T-cell (primary cell): ENCODE measurements around the gene CHCHD2. TPM values are rescaled to one million over a fixed set of nuclear protein-coding genes. Genes with fewer than 3 reads are reported as not detected.

Experiments used
- ATAC-seq, 4 experiments: fragments of 200-7000 bp in 3 of 4; fragments of 150-1000 bp in 1 of 4; cut with Tn5 transposase; replicated peaks in 1 of 4; 1 replicate in 3 of 4; 2 replicates in 1 of 4; pipeline ENCODE4 v1.10.0; 2021; ENCODE audit warnings: moderate library complexity in 3 of 4, mild to moderate bottlenecking in 2 of 4, moderate number of reproducible peaks in 1 of 4
- CTCF ChIA-PET, 2 donors: fragments of 300-600 bp; sonication (Branson Sonifier 250); formaldehyde crosslinking; loops; one replicate each; lab custom pipeline; 2022; ENCODE audit warnings: antibody characterized with exemption in 2 of 2; lab: Charles Lee
- POLR2A ChIA-PET, 2 donors: fragments of 300-600 bp; sonication (Branson Sonifier 250); formaldehyde crosslinking; loops; one replicate each; lab custom pipeline; 2022; ENCODE audit warnings: antibody characterized with exemption in 2 of 2; lab: Charles Lee
- DNase-seq, 35 experiments: peaks; one replicate each; pipeline versions ENCODE4 v3.0.0 to v3.0.0-alpha.2; 2013 to 2023
- H3K27ac ChIP-seq: one replicate; pipeline ENCODE4 v1.5.1; 2013; ENCODE audit warnings: low read length
- H3K27me3 ChIP-seq, 2 experiments: replicated peaks in 1 of 2; 1 replicate in 1 of 2; 2 replicates in 1 of 2; pipeline versions ENCODE4 v1.6.1 to v1.7.0; 2013; ENCODE audit warnings: low read length in 1 of 2, mixed read lengths in 1 of 2; ENCODE audit not compliant: control insufficient read depth in 2 of 2, insufficient read depth in 2 of 2; ENCODE audit errors: extremely low read depth in 1 of 2
- H3K36me3 ChIP-seq, 2 donors: 1 replicate in 1 of 2; 2 replicates in 1 of 2; pipeline versions ENCODE4 v1.6.1 to v1.7.0; 2013; ENCODE audit warnings: low read length in 1 of 2; ENCODE audit not compliant: control insufficient read depth in 2 of 2, insufficient read depth in 1 of 2; ENCODE audit errors: extremely low read depth in 1 of 2
- H3K4me1 ChIP-seq, 2 experiments: 1 replicate in 1 of 2; 2 replicates in 1 of 2; pipeline versions ENCODE4 v1.6.1 to v1.7.0; 2013; ENCODE audit warnings: low read length in 2 of 2, mixed read lengths in 1 of 2; ENCODE audit not compliant: insufficient read depth in 2 of 2, control insufficient read depth in 1 of 2; ENCODE audit errors: extremely low read depth in 1 of 2
- H3K4me3 ChIP-seq, 2 donors: 1 replicate in 1 of 2; 2 replicates in 1 of 2; pipeline versions ENCODE4 v1.5.1 to v1.7.0; 2013; ENCODE audit warnings: mild to moderate bottlenecking in 2 of 2, low read length in 1 of 2, moderate library complexity in 1 of 2; ENCODE audit not compliant: control insufficient read depth in 1 of 2; ENCODE audit errors: extremely low read depth in 1 of 2
- H3K9me3 ChIP-seq: 2 replicates; pipeline ENCODE4 v1.7.0; 2013
- H3K27ac Mint-ChIP-seq, 2 donors: one replicate each; pipeline ENCODE4 v1.8.0; 2020 to 2021; ENCODE audit warnings: mild to moderate bottlenecking in 2 of 2, mixed read lengths in 2 of 2
- H3K27me3 Mint-ChIP-seq, 2 donors: one replicate each; pipeline ENCODE4 v1.8.0; 2021 to 2022; ENCODE audit warnings: mixed read lengths in 2 of 2
- H3K36me3 Mint-ChIP-seq: one replicate; pipeline ENCODE4 v1.8.0; 2021; ENCODE audit warnings: mixed read lengths
- H3K4me1 Mint-ChIP-seq, 3 donors: one replicate each; pipeline ENCODE4 v1.8.0; 2020 to 2022; ENCODE audit warnings: mixed read lengths in 3 of 3, mild to moderate bottlenecking in 1 of 3
- H3K4me3 Mint-ChIP-seq, 3 donors: one replicate each; pipeline ENCODE4 v1.8.0; 2020 to 2022; ENCODE audit warnings: mild to moderate bottlenecking in 3 of 3, mixed read lengths in 3 of 3, moderate library complexity in 3 of 3
- H3K9me3 Mint-ChIP-seq, 3 donors: one replicate each; pipeline ENCODE4 v1.8.0; 2020 to 2022; ENCODE audit warnings: mixed read lengths in 3 of 3
- WGBS: methylation state at CpG from one replicate; pipeline ENCODE4 v1.1.5; 2013; ENCODE audit warnings: missing lambda C conversion rate; ENCODE audit not compliant: insufficient coverage; 5-methylcytosine and 5-hydroxymethylcytosine counted together
- total RNA-seq, 35 experiments: library from RNA in 6 of 35; stranded (reverse) in 6 of 35; fragments of 120-200 nt in 1 of 35; gene quantifications; one replicate each; pipeline versions ENCODE4 v1.2.1 to v1.2.4 and lab custom pipeline; 2013 to 2026

CHCHD2 gene
- total RNA-seq, 5 donors from 2014 or later (not counting 1 experiment from before 2014, with no cell fraction given): 173 to 209 (median 189) TPM

GRCh38 chr7:56063882-56064625 lies 42.2 kb downstream of the CHCHD2 start, which contains the start of gene SUMF2:
TSS of gene SUMF2 (plus strand) at chr7:56064286. CDS start at chr7:56064312, 26 bp downstream.
- ChIA-PET POLR2A (interaction anchor here (0.6 to 1.4 kb wide), 5 partner anchors 9 to 43 kb away, joined by 3 to 10 read pairs (median 6); partner anchors contain the start of gene CHCHD2 (in 1 of the 2)), CTCF (interaction anchor here (0.5 to 3.5 kb wide), 10 partner anchors 10 to 113 kb away, joined by 3 to 16 read pairs (median 4); partner anchors contain the start of genes CCT6A (in 2 of the 2), PSPH (in 2 of the 2) and CHCHD2 (in 1 of the 2))
- Histone ChIP-seq H3K27ac (peak within 1 kb of the TSS; percentile 84), H3K27me3 (no peaks in the 10 kb centered on the region), H3K36me3 (peaks cover 3 to 35% of the 10 kb centered on the region in 2 donors), H3K4me1 (peaks cover 7 to 21% of the 10 kb centered on the region in 2 experiments), H3K9me3 (no peaks in the 10 kb centered on the region), H3K4me3 (peak within 1 kb of the TSS; percentile 76 to 98)
- WGBS: under 1% methylated on average over 46 of the region's 49 CpGs
- H3K36me3 Mint-ChIP-seq: peaks cover 39% of the 10 kb centered on the region
- H3K27me3 Mint-ChIP-seq: no peaks in the 10 kb centered on the region
- peak within 1 kb of the TSS; percentile 94 to 96 for H3K27ac Mint-ChIP-seq
- no peaks in the 10 kb centered on the region for H3K9me3 Mint-ChIP-seq
- DNase-seq (peak; percentile 75 to 95 (median 87)), ATAC-seq (peak; percentile 89 to 91 (median 90))
- H3K4me1 Mint-ChIP-seq: peaks cover 28 to 31% (median 29%) of the 10 kb centered on the region in 3 donors
- H3K4me3 Mint-ChIP-seq: peak within 1 kb of the TSS; percentile 92 to 95 (median 92)

- Histone ChIP-seq H3K27me3 (no peaks in the 10 kb centered on the region), H3K36me3 (peaks cover 0 to 35% of the 10 kb centered on the region in 2 donors), H3K9me3 (no peaks in the 10 kb centered on the region), H3K27ac (peak overlapping the region; percentile 84), H3K4me3 (peak overlapping the region; percentile 76 to 98), H3K4me1 (peaks cover 7 to 21% of the 10 kb centered on the region in 2 experiments)
- Mint-ChIP-seq H3K4me3 (peak overlapping the region; percentile 92 to 95 (median 92)), H3K4me1 (peaks cover 28 to 31% (median 29%) of the 10 kb centered on the region in 3 donors), H3K27me3 (no peaks in the 10 kb centered on the region), H3K9me3 (no peaks in the 10 kb centered on the region), H3K27ac (peak overlapping the region; percentile 94 to 96), H3K36me3 (peaks cover 38% of the 10 kb centered on the region)
- CTCF ChIA-PET: interaction anchor here (1.1 to 3.5 kb wide), 4 partner anchors 11 to 43 kb away, joined by 3 to 16 read pairs (median 8); partner anchors contain the start of genes CCT6A (in 2 of the 2), PSPH (in 2 of the 2) and CHCHD2 (in 1 of the 2)
- ATAC-seq (no peak), DNase-seq (no peak)
- 100% methylated on average over 2 of the region's 7 CpGs for WGBS
- POLR2A ChIA-PET: interaction anchor here in 1 of 2 donors (1.0 kb wide), 1 partner anchor 44 kb away, joined by 5 read pairs; no protein-coding TSS in a partner anchor
These were observed 42.8 kb downstream of the CHCHD2 start for GRCh38 chr7:56063500-56063881.

- H3K27ac ChIP-seq: no peak overlapping the region
- no peaks in the 10 kb centered on the region for H3K9me3 Mint-ChIP-seq
- ChIA-PET POLR2A (interaction anchor here (0.6 to 1.6 kb wide), 2 partner anchors 11 to 42 kb away, joined by 3 to 4 read pairs; partner anchors contain the start of genes CCT6A (in 1 of the 2) and PSPH (in 1 of the 2)), CTCF (interaction anchor here (0.6 to 3.5 kb wide), 4 partner anchors 11 to 44 kb away, joined by 3 to 16 read pairs (median 4); partner anchors contain the start of genes CCT6A (in 1 of the 2), CHCHD2 (in 1 of the 2) and PSPH (in 1 of the 2))
- peaks cover 0 to 42% of the 10 kb centered on the region in 2 donors for H3K36me3 ChIP-seq
- H3K27me3 ChIP-seq: no peaks in the 10 kb centered on the region
- peaks cover 7 to 21% of the 10 kb centered on the region in 2 experiments for H3K4me1 ChIP-seq
- no peak overlapping the region for H3K4me3 ChIP-seq
- H3K36me3 Mint-ChIP-seq: peaks cover 45% of the 10 kb centered on the region
- no peak for ATAC-seq
- no peaks in the 10 kb centered on the region for H3K9me3 ChIP-seq
- H3K27ac Mint-ChIP-seq: peak overlapping the region; percentile 52 to 80
- no peaks in the 10 kb centered on the region for H3K27me3 Mint-ChIP-seq
- peaks cover 28 to 31% (median 29%) of the 10 kb centered on the region in 3 donors for H3K4me1 Mint-ChIP-seq
- DNase-seq: no peak
- peak overlapping the region; percentile 8 to 43 (median 8) for H3K4me3 Mint-ChIP-seq
- WGBS: no CpG with 5 or more reads among the region's 2 CpGs
These were observed 43.9 kb downstream of the CHCHD2 start for GRCh38 chr7:56062382-56062781.

GRCh38 chr7:56053993-56054392 lies 52.3 kb downstream of the CHCHD2 start:
- Mint-ChIP-seq H3K36me3 (peaks cover 30% of the 10 kb centered on the region), H3K9me3 (no peaks in the 10 kb centered on the region), H3K4me1 (peaks cover 38 to 43% (median 39%) of the 10 kb centered on the region in 3 donors), H3K27me3 (no peaks in the 10 kb centered on the region), H3K4me3 (peak overlapping the region in 1 of 3 donors; percentile 31), H3K27ac (peak overlapping the region in 1 of 2 donors; percentile 39)
- ChIA-PET POLR2A (interaction anchor here in 1 of 2 donors (0.7 kb wide), 2 partner anchors 20 to 480 kb away, joined by 3 read pairs; no protein-coding TSS in a partner anchor), CTCF (interaction anchor here (0.7 to 1.3 kb wide), 2 partner anchors 10 to 28 kb away, joined by 3 to 4 read pairs; partner anchors contain the start of gene SUMF2 (in 1 of the 2))
- Histone ChIP-seq H3K9me3 (no peaks in the 10 kb centered on the region), H3K4me3 (no peak overlapping the region), H3K27ac (no peak overlapping the region), H3K27me3 (no peaks in the 10 kb centered on the region), H3K36me3 (peaks cover 3 to 53% of the 10 kb centered on the region in 2 donors), H3K4me1 (peaks cover 11 to 31% of the 10 kb centered on the region in 2 experiments)
- DNase-seq (no peak), ATAC-seq (no peak)
- no CpG with 5 or more reads among the region's 2 CpGs for WGBS

GRCh38 chr7:56053379-56053778 lies 52.9 kb downstream of the CHCHD2 start:
- no peak for DNase-seq
- POLR2A ChIA-PET: interaction anchor here in 1 of 2 donors (0.7 kb wide), 1 partner anchor 21 kb away, joined by 3 read pairs; no protein-coding TSS in a partner anchor
- 80% methylated on average over 5 of the region's 9 CpGs for WGBS
- peaks cover 38 to 43% (median 39%) of the 10 kb centered on the region in 3 donors for H3K4me1 Mint-ChIP-seq
- peaks cover 25% of the 10 kb centered on the region for H3K36me3 Mint-ChIP-seq
- H3K4me3 ChIP-seq: no peak overlapping the region
- peaks cover 3 to 47% of the 10 kb centered on the region in 2 donors for H3K36me3 ChIP-seq
- peak overlapping the region; percentile 8 to 58 for H3K27ac Mint-ChIP-seq
- H3K27ac ChIP-seq: no peak overlapping the region
- H3K9me3 Mint-ChIP-seq: no peaks in the 10 kb centered on the region
- H3K27me3 ChIP-seq: no peaks in the 10 kb centered on the region
- H3K9me3 ChIP-seq: no peaks in the 10 kb centered on the region
- no peaks in the 10 kb centered on the region for H3K27me3 Mint-ChIP-seq
- CTCF ChIA-PET: interaction anchor here in 1 of 2 donors (0.5 kb wide), 1 partner anchor 50 kb away, joined by 5 read pairs; no protein-coding TSS in a partner anchor
- no peak for ATAC-seq
- peaks cover 11 to 31% of the 10 kb centered on the region in 2 experiments for H3K4me1 ChIP-seq
- peak overlapping the region in 2 of 3 donors; percentile 72 to 92 for H3K4me3 Mint-ChIP-seq
